K562 (cell line): Measurements from ENCODE around the gene THOC1. TPM values are rescaled to one million over a fixed set of nuclear protein-coding genes. Genes with fewer than 3 reads are reported as not detected.

Experiments
- CTCF ChIP-seq, 3 experiments: IDR thresholded peaks in 2 of 3; conservative IDR thresholded peaks in 1 of 3; 2 replicates each; pipeline ENCODE4 v1.5.1; 2011 to 2012; ENCODE audit warnings: low read length in 3 of 3, mild to moderate bottlenecking in 3 of 3, control low read depth in 2 of 3, improper control_type of control experiment in 1 of 3, inconsistent platforms in 1 of 3, low read depth in 1 of 3, mixed read lengths in 1 of 3, moderate library complexity in 1 of 3; ENCODE audit not compliant: insufficient read depth in 2 of 3
- DEAF1 ChIP-seq: fragments of 450-650 bp; formaldehyde crosslinking; IDR thresholded peaks from 2 replicates; pipeline ENCODE4 v1.4.0; 2020; ENCODE audit warnings: mild to moderate bottlenecking, moderate library complexity
- HBP1 ChIP-seq: fragments of 450-650 bp; formaldehyde crosslinking; IDR thresholded peaks from 2 replicates; pipeline ENCODE4 v1.4.0; 2022; ENCODE audit warnings: missing genetic modification characterization
- KLF13 ChIP-seq: fragments of 450-650 bp; IDR thresholded peaks from 2 replicates; pipeline ENCODE4 v1.6.1; 2016; ENCODE audit warnings: missing genetic modification characterization, low read depth, mild to moderate bottlenecking, missing compliant biosample characterization, moderate library complexity, borderline replicate concordance
- KLF6 ChIP-seq: fragments of 250-450 bp; sonication (Bioruptor Pico); IDR thresholded peaks from 2 replicates; pipeline ENCODE4 v1.4.0; 2020; ENCODE audit warnings: mild to moderate bottlenecking, moderate library complexity, borderline replicate concordance
- RAD21 ChIP-seq, 2 experiments: fragments of 250-450 bp in 1 of 2; fragments of 450-650 bp in 1 of 2; sonication (Bioruptor Pico) in 1 of 2; formaldehyde crosslinking in 1 of 2; IDR thresholded peaks in 1 of 2; conservative IDR thresholded peaks in 1 of 2; 2 replicates each; pipeline versions ENCODE4 v1.4.0 to v1.8.0; 2020 to 2022; ENCODE audit warnings: mild to moderate bottlenecking in 2 of 2, moderate library complexity in 1 of 2
- RHOXF2B ChIP-seq: fragments of 250-450 bp; sonication (Bioruptor Pico); conservative IDR thresholded peaks from 2 replicates; pipeline ENCODE4 v1.5.1; 2021
- RREB1 ChIP-seq: fragments of 250-450 bp; sonication (Bioruptor Pico); IDR thresholded peaks from 2 replicates; pipeline ENCODE4 v1.4.0; 2020
- SMARCA4 ChIP-seq: fragments of 450-650 bp; IDR thresholded peaks from 2 replicates; pipeline ENCODE4 v1.6.1; 2016
- SOX6 ChIP-seq: fragments of 450-650 bp; IDR thresholded peaks from 2 replicates; pipeline ENCODE4 v1.6.1; 2014; ENCODE audit warnings: mild to moderate bottlenecking
- THRAP3 ChIP-seq: fragments of 450-650 bp; IDR thresholded peaks from 2 replicates; pipeline ENCODE4 v1.6.1; 2016; ENCODE audit warnings: mild to moderate bottlenecking, inconsistent platforms, borderline replicate concordance
- ZNF449 ChIP-seq: fragments of 250-450 bp; sonication (Bioruptor Pico); IDR thresholded peaks from 2 replicates; pipeline ENCODE4 v1.8.0; 2022; ENCODE audit warnings: moderate library complexity, mild to moderate bottlenecking, inconsistent platforms
- polyA plus RNA-seq, 8 experiments: library from polyadenylated mRNA; depleted of rRNA in 4 of 8; stranded (reverse) in 5 of 8; unstranded in 3 of 8; fragments of >200 nt; fragmentation: Nextera tagmentation in 2 of 8; fragmentation: Illumina TruSeq in 1 of 8; extraction: Ambion mirVana in 2 of 8; extraction: Trizol in 1 of 8; gene quantifications; 2 replicates each; pipeline versions ENCODE4 v1.2.1 to v1.2.3, GENCODE V29; 2011 to 2014; ENCODE audit warnings: inconsistent platforms in 1 of 8, missing spikeins in 1 of 8
- total RNA-seq, 7 experiments: library from RNA; depleted of rRNA in 6 of 7; stranded (reverse); fragments of >200 nt in 6 of 7; fragmentation: Illumina TruSeq in 2 of 7; extraction: Trizol in 2 of 7; gene quantifications; 2 replicates each; pipeline versions ENCODE4 v1.2.1 to v1.2.3, GENCODE V29; 2011 to 2021; ENCODE audit warnings: low replicate concordance in 1 of 7

THOC1 gene
- total and polyA plus RNA-seq, 9 of the 15 experiments (the other 6 are each of a cell fraction or from before 2014, with no cell fraction given) = 71.1 to 143 (median 107) TPM

- TF ChIP-seq RREB1 (CRISPR knock-in tag) (no peak), KLF13 (tag) (no peak), CTCF (IDR thresholded peaks at IDR 0.05 in 2 of 3, conservative IDR thresholded peaks at IDR 0.05 in 1 of 3; ENCODE audit: insufficient read depth in 2 of 3, low read depth in 1 of 3, low read length in 3 of 3) (peak in 2 of 3 experiments; percentile 41 to 73; a peak in 4 of 6 replicates), KLF6 (CRISPR knock-in tag) (no peak), DEAF1 (CRISPR knock-in tag) (peak; percentile 77), SMARCA4 (no peak), RHOXF2B (CRISPR knock-in tag) (no peak), THRAP3 (no peak), HBP1 (CRISPR knock-in tag) (no peak), ZNF449 (no peak), RAD21 (CRISPR knock-in tag; conservative IDR thresholded peaks at IDR 0.05 in 1 of 2, IDR thresholded peaks at IDR 0.05 in 1 of 2) (peak; percentile 81 to 93), SOX6 (no peak)
Measured at GRCh38 chr18:286515-287310, 18.9 kb upstream of the THOC1 start (continued).
